ENCODE measurements around the gene FAM200B. TPM values are rescaled to one million over a fixed set of nuclear protein-coding genes. Genes with fewer than 3 reads are reported as not detected.

Gene FAM200B
- total and polyA plus RNA-seq, 2 donors (not counting 3 experiments of a cell fraction or from before 2014, with no cell fraction given), result 13.9 to 24.6 TPM

DNA sequence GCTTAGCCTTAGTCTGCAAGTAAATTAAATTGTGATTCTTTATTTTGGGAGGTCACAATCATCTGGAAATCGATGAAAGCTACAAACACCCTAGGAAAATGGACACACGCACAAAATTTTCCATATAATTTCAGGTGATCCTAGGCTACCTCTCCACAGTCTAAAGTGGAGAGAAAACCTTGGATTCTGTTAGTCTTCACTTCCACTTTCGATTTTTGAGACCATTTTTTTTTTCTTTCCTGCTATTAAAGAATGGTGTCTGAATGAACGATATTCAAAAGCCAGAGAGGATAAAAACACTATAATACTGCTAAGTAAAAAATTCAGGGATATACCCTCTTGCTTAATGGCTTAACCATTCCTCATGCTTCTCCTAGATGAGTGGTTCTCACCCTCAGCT lies 28.2 kb upstream of the FAM200B start:
- FAIRE-seq, result peak; percentile 12
- dilution Hi-C loops (cut with MboI; ENCODE audit: extremely low pct_ligation_motif_present, low sequenced_read_pairs), result no loop called here
- no peaks in the 10 kb centered on the region for H3K9me1 ChIP-seq (replicated peaks; ENCODE audit: control insufficient read depth, extremely low read depth, insufficient read depth, low read length)
- no TSS peak for BruUV-seq (replicated peaks)
- peak overlapping the region; percentile 94 for H3K4me2 ChIP-seq (ENCODE audit: insufficient read depth, low read length)
- intact Hi-C loops (cut with micrococcal nuclease), result loop anchor here (1.0 to 10.0 kb wide), 3 partner anchors 37 to 571 kb away; partner anchors contain the start of gene TAPT1
- CTCF ChIA-PET, result interaction anchor here (1.0 to 3.4 kb wide), 10 partner anchors 12 to 174 kb away, joined by 3 to 13 read pairs (median 4); no protein-coding TSS in a partner anchor
- no peak for DNase-seq (ENCODE audit: low read depth, low spot score)
- H3K9me3 ChIP-seq (replicated peaks; ENCODE audit: control insufficient read depth, insufficient read depth, low read length), result no peaks in the 10 kb centered on the region
- H3K27ac ChIP-seq (ENCODE audit: insufficient read depth, low read depth, low read length), result peak overlapping the region; percentile 98
- TF ChIP-seq POLR2AphosphoS5 (IDR thresholded peaks at IDR 0.05; ENCODE audit: insufficient read depth, low read depth, low read length), result no peak
- TF ChIP-seq JUN (IDR thresholded peaks at IDR 0.05; ENCODE audit: borderline replicate concordance, insufficient read depth, insufficient read length, low read depth), result no peak
- no peak for TF ChIP-seq MYC (IDR thresholded peaks at IDR 0.05; ENCODE audit: low read depth, low read length)
- no peak for TF ChIP-seq EZH2 (IDR thresholded peaks at IDR 0.05; ENCODE audit: borderline replicate concordance, low read depth, low read length, severe bottlenecking)
- no peak for TF ChIP-seq POLR2A (IDR thresholded peaks at IDR 0.05; ENCODE audit: low read depth, low read length)
- TF ChIP-seq, protein P1, sequence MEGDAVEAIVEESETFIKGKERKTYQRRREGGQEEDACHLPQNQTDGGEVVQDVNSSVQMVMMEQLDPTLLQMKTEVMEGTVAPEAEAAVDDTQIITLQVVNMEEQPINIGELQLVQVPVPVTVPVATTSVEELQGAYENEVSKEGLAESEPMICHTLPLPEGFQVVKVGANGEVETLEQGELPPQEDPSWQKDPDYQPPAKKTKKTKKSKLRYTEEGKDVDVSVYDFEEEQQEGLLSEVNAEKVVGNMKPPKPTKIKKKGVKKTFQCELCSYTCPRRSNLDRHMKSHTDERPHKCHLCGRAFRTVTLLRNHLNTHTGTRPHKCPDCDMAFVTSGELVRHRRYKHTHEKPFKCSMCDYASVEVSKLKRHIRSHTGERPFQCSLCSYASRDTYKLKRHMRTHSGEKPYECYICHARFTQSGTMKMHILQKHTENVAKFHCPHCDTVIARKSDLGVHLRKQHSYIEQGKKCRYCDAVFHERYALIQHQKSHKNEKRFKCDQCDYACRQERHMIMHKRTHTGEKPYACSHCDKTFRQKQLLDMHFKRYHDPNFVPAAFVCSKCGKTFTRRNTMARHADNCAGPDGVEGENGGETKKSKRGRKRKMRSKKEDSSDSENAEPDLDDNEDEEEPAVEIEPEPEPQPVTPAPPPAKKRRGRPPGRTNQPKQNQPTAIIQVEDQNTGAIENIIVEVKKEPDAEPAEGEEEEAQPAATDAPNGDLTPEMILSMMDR (IDR thresholded peaks at IDR 0.05; ENCODE audit: extremely low read depth in 1 of 2, insufficient read depth in 1 of 2, low read depth in 1 of 2, low read length in 2 of 2), result no peak
- TF ChIP-seq, protein P2, sequence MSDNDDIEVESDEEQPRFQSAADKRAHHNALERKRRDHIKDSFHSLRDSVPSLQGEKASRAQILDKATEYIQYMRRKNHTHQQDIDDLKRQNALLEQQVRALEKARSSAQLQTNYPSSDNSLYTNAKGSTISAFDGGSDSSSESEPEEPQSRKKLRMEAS (IDR thresholded peaks at IDR 0.05; ENCODE audit: insufficient read depth, insufficient read length), result no peak
- TF ChIP-seq FOS (IDR thresholded peaks at IDR 0.05; ENCODE audit: borderline replicate concordance, insufficient read depth, low read length), result no peak
- no peak for TF ChIP-seq GATA2 (IDR thresholded peaks at IDR 0.05; ENCODE audit: insufficient read depth, insufficient read length, low read depth, low read length)
- no peaks in the 10 kb centered on the region for H3K27me3 ChIP-seq (ENCODE audit: control insufficient read depth in 2 of 2, insufficient read depth in 2 of 2, low read length in 2 of 2)
- H3K4me1 ChIP-seq (ENCODE audit: control insufficient read depth, extremely low read depth, insufficient read depth, low read length), result peaks cover 36% of the 10 kb centered on the region
- H3K36me3 ChIP-seq (ENCODE audit: control insufficient read depth in 2 of 2, extremely low read depth in 1 of 2, insufficient read depth in 2 of 2, low read length in 2 of 2), result no peaks in the 10 kb centered on the region
- H3K9ac ChIP-seq (replicated peaks; ENCODE audit: extremely low read depth, insufficient read depth, low read length), result peak overlapping the region; percentile 97
- peak overlapping the region; percentile 78 to 97 (median 91) for H3K4me3 ChIP-seq (replicated peaks in 1 of 3; ENCODE audit: insufficient read depth in 1 of 3, low read depth in 1 of 3, low read length in 3 of 3)
- H2AFZ ChIP-seq (ENCODE audit: low read depth, low read length), result no peak overlapping the region
- peaks cover 65% of the 10 kb centered on the region for H3K79me2 ChIP-seq (ENCODE audit: control insufficient read depth, insufficient read depth, low read length)
- POLR2A ChIA-PET, result interaction anchor here (1.4 kb wide), 1 partner anchor 28 kb away, joined by 3 read pairs; the partner anchor contains the start of gene FAM200B
- peaks cover 3% of the 10 kb centered on the region for H4K20me1 ChIP-seq (replicated peaks; ENCODE audit: control insufficient read depth, extremely low read depth, insufficient read depth, low read length)
